Hematopoietic multipotent progenitor cell treated with erythropoietin and hydrocortisone succinate and interleukin-3 and kit ligand, for 17 days (in vitro differentiated cells): ENCODE results near the gene BUD31.
"Not testable (repeated sequence)": the region's sequence is repeated elsewhere in the genome, so short reads cannot be mapped to it uniquely, and the experiment has no call there.

ENCODE experiments used
- DNase-seq: peaks from one replicate; pipeline ENCODE4 v3.0.0-alpha.2; 2015; ENCODE audit warnings: low spot score

Gene BUD31

DNA sequence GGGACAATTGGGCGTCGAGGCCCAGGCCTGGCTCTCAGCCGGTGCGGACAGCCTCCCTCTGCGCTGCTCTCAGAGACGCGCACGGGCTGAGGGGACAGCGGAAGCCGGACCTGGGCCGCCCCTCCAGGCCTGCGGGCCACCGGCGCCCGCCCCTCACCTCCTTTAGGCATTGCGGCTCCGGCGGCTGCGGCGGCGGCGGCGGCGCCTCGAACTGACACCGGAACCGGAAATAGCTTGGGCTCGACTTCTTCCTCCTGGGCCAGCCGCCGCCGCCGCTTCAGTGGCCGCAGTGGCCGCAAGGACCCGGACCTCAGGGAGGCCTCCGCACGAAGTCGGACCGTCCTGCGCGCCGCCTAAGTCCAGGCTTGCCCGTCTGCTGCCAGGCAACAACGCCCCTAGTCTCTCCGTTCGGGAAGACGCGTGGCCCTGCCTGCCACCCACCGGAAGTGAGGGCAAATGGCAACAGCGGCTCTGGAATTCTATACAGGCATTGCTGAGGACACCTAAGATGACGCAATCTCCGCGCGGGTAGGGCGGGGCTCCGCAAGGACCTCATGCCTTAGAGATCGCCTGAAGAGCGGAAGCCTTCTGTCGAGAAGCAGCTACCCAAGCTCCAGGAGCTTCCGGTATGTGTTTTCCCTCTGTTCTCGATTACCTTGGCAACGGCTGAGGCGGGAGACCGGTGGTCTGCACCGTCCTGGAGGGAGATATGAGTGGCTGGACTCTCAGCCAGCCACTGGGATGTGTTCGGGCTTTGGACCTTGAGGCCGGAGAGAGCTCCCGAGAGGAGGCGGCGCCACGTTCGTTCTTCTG, at the start of gene BUD31, which contains the start of gene PDAP1:
Gene BUD31, plus strand, starts transcription at position 591 of the 813 bp plus-strand sequence. CDS start 2,124 bp downstream, outside the sequence.
Gene PDAP1, minus strand, starts transcription at position 219 of the 813 bp plus-strand sequence. Its CDS starts 49 bp downstream, at position 170.
- peak; percentile 97 for DNase-seq

GRCh38 chr7:99359465-99360154, 49.2 kb upstream of the BUD31 start:
- DNase-seq = no peak

- no peak for DNase-seq
Measured at GRCh38 chr7:99362801-99363200, 46.0 kb upstream of the BUD31 start.

- no peak for DNase-seq
Measured at GRCh38 chr7:99363286-99363685, 45.5 kb upstream of the BUD31 start.

DNA sequence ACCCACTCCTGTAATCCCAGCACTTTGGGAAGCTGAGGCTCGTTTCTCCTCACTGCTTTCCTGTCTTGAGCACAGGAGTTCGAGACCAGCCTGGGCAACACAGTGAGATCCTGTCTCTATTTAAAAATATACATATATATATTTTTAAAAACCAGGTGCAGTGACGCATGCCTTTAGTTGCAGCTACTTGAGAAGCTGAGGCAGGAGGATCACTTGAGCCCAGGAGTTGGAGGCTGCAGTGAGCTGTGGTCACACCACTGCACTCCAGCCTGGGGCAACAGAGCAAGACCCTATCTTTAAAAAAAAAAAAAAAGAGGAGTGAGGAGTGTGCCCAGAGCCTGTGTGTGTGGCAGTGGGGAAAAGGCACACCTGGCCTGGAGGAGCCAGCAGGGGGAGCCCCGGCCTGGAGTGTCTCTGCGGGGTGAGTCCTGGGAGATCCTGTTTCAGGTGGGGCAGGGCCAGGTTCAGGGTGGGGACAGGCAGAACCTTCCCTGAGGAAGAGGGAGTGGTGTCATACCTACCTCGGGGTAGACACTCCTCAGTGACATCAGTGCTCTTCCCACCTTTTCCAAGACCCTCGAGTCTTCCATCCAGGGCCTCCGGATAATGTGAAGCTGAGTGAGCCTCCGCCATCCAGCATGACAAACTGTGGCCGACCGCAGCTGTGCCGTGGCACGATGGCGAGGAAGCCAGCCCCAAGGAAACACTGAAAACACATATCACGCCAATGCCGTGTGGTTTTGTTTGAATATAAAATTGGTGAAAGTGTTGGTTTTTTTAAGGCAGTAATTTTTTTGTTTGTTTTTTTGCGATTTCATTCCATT, 43.2 kb upstream of the BUD31 start:
- DNase-seq = peak; percentile 74

GRCh38 chr7:99366646-99367045, 42.1 kb upstream of the BUD31 start:
- no peak for DNase-seq

DNA sequence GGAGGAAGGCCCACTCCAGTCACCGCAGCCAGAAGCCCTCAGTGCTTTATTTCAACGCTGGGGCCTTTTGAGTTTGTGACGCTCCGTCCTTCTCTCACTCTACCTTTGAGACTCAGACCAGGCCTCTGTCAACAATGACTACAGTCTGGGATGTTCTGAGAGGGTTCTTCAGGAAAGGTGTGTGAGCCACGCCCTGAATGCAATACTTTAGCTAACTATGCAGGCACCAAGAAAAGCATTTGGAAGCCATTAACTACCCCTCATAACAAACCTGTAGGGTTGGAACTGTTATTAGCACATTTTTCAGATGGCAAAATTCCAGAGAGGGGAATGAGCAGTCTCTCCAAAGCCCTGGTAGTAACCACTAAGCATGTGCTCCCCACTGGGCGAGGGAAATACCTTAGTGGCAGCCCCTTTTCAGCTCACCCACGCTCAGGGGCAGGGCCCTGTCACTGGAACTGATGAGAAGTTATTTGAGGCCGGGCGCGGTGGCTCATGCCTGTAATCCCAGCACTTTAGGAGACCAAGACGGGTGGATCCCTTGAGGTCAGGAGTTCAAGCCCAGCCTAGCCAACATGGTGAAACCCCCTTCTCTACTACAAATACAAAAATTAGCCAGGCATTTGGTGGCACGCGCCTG, 39.9 kb upstream of the BUD31 start:
- no peak for DNase-seq

DNA sequence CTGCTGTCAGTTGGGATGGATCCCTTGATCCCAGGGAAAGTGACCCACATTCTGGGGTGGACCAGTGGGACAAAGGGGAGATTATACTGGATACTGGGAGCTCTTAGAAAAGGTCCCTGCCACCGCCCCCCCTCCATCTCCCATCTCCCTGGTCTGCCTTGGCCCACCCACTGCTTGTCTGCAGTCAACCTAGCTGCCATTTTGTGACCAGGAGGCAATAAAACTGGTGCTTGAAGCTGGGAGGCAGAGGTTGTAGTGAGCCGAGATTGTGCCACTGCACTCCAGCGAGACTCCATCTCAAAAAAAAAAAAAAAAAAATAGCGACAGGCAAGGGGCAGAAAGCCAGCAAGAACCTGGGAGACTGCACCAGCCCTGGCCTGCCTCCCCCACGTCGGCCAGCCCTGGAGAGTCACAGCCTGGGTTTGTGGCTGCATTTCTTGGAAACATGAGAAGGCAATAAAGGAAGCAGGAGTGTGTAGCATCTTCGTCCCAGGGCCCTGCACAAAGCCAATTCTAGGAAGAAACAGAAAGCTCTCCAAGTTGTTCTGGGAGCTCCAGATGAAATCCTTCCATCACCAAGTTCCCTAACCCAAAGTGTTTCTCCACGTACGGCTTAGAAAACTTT, 38.9 kb upstream of the BUD31 start:
- no peak for DNase-seq

DNA sequence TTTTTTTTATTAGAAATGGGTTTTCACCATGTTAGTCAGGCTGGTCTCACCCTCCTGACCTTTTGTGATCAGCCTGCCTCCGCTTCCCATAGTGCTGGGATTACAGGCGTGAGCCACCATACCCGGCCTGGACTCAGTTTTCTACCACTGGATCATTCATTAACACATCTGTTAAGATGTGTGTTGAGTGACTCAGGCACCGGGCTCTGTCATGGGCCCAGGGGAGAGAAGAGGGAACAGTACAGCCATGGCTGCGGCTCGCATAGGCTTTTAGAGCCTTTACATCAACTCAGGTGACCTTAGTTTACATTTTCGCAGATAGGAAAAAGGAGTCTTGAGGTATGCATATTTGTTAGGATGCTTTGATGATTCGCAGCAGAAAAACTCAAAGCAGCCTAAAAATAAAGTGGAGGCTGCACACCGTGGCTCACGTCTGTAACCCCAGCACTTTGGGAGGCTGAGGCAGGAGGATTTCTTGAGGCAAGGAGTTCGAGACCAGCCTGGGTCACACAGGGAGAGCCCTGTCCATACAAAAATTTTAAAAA, 37.3 kb upstream of the BUD31 start:
- no peak for DNase-seq

- DNase-seq = no peak
Measured at GRCh38 chr7:99372275-99373090, 36.3 kb upstream of the BUD31 start.

GRCh38 chr7:99373091-99374066, 35.4 kb upstream of the BUD31 start:
- DNase-seq = no peak

DNA sequence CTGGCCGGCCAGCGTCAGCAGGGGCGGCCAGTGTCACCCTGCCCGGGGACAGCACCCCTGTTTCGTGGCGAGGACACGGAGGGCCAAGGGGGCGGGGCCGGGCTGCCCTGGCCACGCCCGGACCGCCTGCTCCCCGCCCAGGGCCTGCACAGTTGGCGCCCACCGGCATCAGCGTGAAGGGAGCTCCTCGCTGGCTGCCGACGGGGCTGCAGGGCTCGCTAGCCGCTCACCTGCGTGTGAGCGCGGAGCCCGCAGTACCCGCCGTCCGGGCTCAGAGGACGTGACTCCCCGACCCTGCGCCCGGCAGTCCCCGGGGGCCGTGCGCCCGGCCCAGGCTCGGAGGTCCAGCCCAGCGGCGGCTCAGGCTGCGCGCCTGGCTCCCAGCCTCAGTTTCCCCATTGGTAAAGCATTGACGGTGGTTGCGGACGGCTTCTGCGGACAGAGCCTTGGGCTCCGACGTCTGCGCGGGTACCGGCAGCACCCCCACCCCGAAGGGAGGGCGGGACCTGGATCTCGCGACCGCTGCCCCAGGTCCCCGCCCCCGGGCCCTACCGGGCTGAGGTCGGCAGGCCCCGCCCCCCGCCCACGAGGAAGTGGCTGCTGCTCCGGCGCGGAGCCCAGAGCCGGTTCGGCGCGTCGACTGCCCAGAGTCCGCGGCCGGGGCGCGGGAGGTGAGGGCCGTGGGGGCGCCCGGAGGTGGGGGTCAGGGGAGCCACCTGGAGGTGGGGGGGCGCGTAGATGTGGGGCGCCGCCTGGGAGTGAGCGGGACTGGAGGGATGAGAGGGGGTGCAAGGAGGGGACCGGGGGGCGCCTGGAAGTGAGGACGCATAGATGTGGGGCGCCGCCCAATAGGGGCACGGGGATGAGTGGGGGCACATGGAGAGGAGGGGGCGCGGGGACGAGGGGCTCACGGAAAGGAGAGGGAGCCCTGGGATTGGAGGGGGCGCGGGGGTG, 34.4 kb upstream of the BUD31 start, which contains the start of gene ARPC1B:
Gene ARPC1B, plus strand, starts transcription at position 620 of the 954 bp plus-strand sequence. CDS start 10,985 bp downstream, outside the sequence.
- DNase-seq = no peak

GRCh38 chr7:99375070-99375807, 33.5 kb upstream of the BUD31 start:
- DNase-seq = peak; percentile 66

DNA sequence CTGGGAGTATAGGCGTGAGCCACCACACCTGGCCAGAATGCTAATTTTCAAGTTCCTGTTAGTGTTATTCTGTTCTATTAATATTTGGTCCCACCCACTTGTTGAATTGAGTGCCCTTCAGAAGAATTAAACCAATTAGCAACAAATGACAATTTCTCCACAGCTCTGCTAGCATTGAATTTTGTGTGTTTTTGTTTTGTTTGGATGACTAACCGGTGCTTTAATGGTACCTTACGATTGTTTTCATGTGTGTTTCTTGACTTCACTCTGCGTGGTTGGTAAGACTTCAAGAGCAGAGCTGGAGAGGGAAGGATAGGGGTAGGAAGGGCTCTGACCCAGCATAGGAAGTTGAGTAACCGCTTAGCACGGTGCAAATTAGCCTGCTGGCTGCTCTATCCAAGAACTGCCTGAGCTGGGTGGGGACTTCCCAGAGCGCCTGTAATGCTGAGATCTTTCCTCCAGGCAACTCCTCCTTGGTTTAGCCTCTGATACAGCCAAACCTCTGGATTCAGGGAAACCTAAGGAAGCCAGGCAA, 29.7 kb upstream of the BUD31 start:
- peak; percentile 53 for DNase-seq

GRCh38 chr7:99379693-99380031, 29.1 kb upstream of the BUD31 start:
- DNase-seq = not testable (repeated sequence)

GRCh38 chr7:99380032-99380822, 28.5 kb upstream of the BUD31 start:
- DNase-seq = peak; percentile 60
